ENCODE results near the gene ATL1.

Gene ATL1

DNA sequence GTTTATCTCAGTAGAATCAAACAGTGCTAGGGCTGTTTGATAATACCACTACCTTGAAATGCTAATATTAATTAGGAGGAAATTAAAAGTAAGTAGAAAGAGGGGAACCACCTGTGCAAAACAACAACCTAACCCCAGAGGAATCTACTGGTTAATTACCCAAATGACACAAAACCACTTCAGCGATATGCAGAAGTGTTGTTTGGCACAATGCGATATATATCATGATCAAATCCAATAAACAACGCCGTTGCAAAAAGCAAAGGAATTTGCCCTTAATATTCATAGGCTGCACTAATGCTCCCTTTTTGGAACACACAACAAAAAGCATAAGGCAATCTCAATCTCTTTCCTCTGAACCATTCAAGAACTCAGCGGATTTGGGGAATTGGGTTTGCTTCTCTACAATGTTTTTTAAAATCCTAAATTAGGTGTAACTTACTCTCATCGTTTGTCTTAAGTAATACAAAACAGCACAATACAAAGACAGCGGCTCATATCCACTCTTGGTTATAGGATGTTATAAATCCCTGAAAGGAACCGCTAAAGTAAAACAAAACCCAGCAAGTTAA, 29.1 kb upstream of the ATL1 start:
- TF ChIP-seq, protein P1, sequence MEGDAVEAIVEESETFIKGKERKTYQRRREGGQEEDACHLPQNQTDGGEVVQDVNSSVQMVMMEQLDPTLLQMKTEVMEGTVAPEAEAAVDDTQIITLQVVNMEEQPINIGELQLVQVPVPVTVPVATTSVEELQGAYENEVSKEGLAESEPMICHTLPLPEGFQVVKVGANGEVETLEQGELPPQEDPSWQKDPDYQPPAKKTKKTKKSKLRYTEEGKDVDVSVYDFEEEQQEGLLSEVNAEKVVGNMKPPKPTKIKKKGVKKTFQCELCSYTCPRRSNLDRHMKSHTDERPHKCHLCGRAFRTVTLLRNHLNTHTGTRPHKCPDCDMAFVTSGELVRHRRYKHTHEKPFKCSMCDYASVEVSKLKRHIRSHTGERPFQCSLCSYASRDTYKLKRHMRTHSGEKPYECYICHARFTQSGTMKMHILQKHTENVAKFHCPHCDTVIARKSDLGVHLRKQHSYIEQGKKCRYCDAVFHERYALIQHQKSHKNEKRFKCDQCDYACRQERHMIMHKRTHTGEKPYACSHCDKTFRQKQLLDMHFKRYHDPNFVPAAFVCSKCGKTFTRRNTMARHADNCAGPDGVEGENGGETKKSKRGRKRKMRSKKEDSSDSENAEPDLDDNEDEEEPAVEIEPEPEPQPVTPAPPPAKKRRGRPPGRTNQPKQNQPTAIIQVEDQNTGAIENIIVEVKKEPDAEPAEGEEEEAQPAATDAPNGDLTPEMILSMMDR (conservative IDR thresholded peaks at IDR 0.05; ENCODE audit: control insufficient read depth, insufficient read depth, low read depth, low read length), result no peak
- DNase-seq (ENCODE audit: low read depth), result no peak
- H3K4me3 ChIP-seq (ENCODE audit: control insufficient read depth, low read depth, low read length), result peak overlapping the region; percentile 87

DNA sequence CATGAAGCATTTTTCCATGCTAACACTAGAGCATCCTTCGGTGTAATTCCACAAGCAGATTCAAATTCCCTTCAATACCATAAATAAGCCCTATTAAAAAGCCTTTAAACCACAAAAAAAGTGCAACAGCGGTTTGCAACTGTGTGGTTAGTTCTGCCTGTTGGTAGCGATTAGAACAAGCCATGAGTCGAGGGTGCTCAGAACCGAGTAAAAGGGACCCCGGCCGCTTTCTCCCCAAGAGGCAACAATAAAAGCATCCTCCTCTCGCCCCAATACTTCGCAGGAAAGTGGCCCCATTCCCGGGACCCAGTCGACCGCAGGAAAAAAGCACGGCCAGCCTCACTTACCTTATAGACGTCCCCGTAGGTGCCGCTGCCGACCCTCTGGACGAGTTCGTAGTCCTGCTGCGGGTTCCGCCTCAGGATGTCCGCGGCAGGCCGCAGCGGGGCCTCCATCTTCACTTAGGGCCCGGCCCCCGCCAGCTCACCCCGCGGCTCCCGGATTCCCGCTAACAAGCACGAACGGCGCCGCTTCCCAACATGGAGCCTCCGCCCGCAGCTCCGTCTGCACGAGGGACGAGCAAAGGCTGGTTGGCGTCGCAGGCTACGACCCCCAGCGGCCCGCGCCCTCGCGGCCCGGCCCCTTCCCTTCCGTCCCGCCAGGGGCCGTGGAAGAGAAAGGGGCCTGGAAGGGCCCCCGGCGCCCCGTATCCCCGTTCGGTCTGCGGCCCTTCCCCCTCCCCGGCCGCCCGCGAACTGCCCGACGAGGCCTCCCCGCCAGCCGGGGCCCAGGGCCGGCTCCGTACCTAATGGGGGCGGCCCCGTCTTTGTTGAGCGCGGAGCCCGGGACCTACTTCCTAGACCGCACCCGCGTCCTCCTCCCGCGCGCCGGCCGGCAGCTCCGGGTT, 28.1 kb upstream of the ATL1 start:
- H3K4me3 ChIP-seq (ENCODE audit: control insufficient read depth, low read depth, low read length), result peak overlapping the region; percentile 87
- TF ChIP-seq, protein P1 (conservative IDR thresholded peaks at IDR 0.05; ENCODE audit: control insufficient read depth, insufficient read depth, low read depth, low read length), result no peak
- peak; percentile 33 for DNase-seq (ENCODE audit: low read depth)

DNA sequence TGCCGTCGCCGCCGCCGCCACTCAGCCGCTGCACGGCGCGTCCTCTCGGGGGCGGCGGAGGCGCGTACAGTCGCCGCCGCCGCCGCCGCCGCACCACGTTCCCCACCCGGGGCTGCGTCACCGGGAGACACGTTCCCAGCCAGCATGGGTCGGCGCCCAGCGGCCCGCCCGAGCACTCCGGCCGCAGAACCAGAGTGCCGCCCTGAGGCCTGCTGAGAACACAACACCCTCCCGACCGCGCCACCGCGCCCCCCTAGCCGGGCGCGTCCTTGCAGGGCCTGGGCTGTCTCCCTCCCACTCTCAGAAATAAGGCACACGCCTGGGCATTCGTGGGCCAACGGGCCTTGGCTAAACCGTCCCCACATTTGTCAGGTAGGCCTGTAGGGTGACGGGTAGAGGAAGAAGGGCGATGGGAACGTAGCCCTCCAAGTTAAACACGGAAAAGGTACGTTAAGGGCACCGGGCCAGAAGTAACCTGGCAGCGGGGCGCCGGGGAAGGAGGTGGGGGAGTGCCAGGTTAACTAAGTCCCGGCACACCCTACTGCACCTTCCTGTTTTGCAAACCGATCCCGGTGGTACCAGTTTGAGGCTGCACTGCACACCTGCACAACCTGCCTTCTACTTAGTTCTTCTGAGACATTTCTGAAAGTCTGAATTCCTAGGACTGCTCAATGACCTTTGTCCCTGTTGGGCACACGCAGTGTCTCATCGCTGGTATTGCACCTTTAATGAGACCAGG, 27.3 kb upstream of the ATL1 start, which contains the start of gene MAP4K5:
TSS of gene MAP4K5 (minus strand) at position 68 of the 739 bp plus-strand sequence. CDS start 520 bp downstream, outside the sequence.
- H3K4me3 ChIP-seq (ENCODE audit: control insufficient read depth, low read depth, low read length), result peak within 1 kb of the TSS; percentile 87
- TF ChIP-seq, protein P1 (conservative IDR thresholded peaks at IDR 0.05; ENCODE audit: control insufficient read depth, insufficient read depth, low read depth, low read length), result peak; percentile 61
- DNase-seq (ENCODE audit: low read depth), result peak; percentile 86

DNA sequence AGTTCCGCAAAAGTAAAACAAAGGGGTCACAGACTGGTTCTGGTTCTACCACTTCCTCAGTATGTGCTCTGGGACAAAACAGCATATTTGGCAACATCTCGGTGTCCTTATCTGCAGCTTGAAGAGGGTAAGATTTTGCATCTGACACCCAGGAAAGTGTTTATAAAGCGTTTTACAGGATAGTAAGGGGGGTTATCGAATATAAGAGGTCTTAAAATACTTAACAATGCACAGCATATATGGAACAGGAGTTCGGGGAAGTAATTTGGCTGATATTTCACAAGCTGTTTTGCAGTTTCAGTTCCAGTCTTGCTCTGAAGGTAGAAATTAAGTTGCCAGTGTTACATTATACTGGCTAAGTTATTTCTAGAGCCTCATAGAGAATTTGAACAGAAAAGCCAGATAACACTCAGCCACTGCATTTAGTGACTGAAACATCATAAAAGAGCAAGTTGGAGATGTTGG, 26.7 kb upstream of the ATL1 start:
- TF ChIP-seq, protein P1 (conservative IDR thresholded peaks at IDR 0.05; ENCODE audit: control insufficient read depth, insufficient read depth, low read depth, low read length), result no peak
- no peak overlapping the region for H3K4me3 ChIP-seq (ENCODE audit: control insufficient read depth, low read depth, low read length)
- DNase-seq (ENCODE audit: low read depth), result no peak

DNA sequence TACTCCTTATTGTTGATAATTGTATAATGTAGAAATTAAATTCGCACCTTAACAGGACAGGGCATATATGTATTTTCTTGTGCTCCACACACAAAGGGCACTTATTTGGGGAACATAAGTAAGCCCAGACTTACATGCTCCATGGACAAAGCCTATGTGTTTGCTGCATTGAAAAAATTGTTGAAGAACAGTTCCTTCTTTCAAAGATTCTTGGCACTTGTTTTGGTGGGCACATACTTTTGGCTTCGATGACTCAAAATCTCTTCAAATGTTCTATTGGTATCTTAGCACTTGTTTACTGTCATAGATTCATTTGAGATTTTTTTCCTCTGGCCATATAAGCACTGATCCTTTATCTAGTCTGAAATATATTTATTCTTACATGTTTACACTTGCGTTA, 26.1 kb upstream of the ATL1 start:
- no peak for DNase-seq (ENCODE audit: low read depth)
- TF ChIP-seq, protein P1 (conservative IDR thresholded peaks at IDR 0.05; ENCODE audit: control insufficient read depth, insufficient read depth, low read depth, low read length), result no peak
- H3K4me3 ChIP-seq (ENCODE audit: control insufficient read depth, low read depth, low read length), result no peak overlapping the region

DNA sequence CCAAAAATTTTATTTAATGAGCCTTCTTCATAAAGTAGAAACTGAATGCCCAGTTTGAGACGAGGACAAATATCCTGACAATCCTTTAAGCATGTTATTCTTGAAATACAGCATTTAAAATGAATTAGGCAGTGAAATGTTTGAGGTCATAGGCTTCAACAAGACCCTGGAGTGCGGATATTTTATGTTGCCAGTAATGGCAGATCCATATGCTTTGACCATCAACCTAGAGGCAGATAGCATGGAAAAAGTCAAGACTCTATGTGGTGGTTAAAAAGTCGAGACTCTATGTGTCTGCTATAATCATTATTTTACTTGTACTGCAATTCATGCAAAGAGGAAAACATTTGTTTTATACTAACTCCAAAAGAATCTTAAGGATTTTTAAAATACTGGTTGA, 25.5 kb upstream of the ATL1 start:
- TF ChIP-seq, protein P1 (conservative IDR thresholded peaks at IDR 0.05; ENCODE audit: control insufficient read depth, insufficient read depth, low read depth, low read length), result no peak
- H3K4me3 ChIP-seq (ENCODE audit: control insufficient read depth, low read depth, low read length), result no peak overlapping the region
- DNase-seq (ENCODE audit: low read depth), result no peak
